Rectal smooth muscle tissue (tissue), 1 donor: Measurements from ENCODE around the gene NPAS3.

Source experiments
- H3K27ac ChIP-seq: one replicate; pipeline ENCODE4 v1.7.0; 2013; ENCODE audit warnings: low read depth, low read length, inconsistent platforms
- H3K27me3 ChIP-seq: one replicate; pipeline ENCODE4 v1.7.0; 2013; ENCODE audit warnings: low read length; ENCODE audit not compliant: control insufficient read depth, insufficient read depth
- H3K36me3 ChIP-seq: one replicate; pipeline ENCODE4 v1.7.0; 2013; ENCODE audit warnings: low read length; ENCODE audit not compliant: control insufficient read depth, insufficient read depth
- H3K4me1 ChIP-seq: one replicate; pipeline ENCODE4 v1.7.0; 2013; ENCODE audit warnings: low read length; ENCODE audit not compliant: control insufficient read depth, insufficient read depth
- H3K4me3 ChIP-seq: one replicate; pipeline ENCODE4 v1.7.0; 2013; ENCODE audit warnings: low read length
- H3K9ac ChIP-seq: one replicate; pipeline ENCODE4 v1.7.0; 2013; ENCODE audit warnings: low read length

The NPAS3 gene

DNA sequence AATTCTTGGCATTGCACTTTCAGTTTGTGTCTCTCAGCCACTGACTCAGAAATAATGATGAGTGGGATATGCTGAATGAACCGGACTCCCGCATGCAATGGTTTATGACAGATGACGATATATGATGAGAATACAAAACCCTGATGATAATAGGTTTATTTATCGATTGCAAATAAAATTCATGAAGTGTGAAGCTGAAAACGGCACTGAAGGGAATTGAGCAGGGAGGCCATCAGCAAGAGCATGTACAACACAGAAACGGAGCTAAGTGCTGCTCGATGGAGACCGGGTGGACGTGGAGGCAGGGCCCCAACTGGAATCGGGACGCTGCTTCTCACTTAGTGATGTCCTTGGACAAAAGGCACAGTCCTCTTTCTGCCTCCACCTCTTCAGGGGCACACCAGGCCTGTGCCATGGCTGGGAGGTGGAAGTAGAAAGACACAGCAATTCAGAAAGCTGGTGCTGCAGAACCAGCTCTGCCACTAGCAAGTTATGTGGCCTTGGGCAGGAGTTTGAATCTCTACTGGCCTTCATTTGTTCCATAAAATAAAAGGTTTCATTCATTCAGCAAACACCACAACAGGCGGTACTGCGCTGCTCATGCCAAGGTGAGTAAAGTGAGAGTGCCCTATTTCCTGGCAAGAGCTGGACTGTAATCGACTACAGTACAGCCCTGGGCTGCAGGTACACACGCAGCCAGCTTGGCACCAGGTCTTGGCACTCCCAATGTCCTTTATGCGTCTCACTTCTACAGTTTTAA lies 895.2 kb downstream of the NPAS3 start:
- Histone ChIP-seq H3K27me3 (no peaks in the 10 kb centered on the region), H3K9ac (no peak overlapping the region), H3K36me3 (no peaks in the 10 kb centered on the region), H3K4me1 (no peaks in the 10 kb centered on the region), H3K4me3 (no peak overlapping the region), H3K27ac (no peak overlapping the region)

DNA sequence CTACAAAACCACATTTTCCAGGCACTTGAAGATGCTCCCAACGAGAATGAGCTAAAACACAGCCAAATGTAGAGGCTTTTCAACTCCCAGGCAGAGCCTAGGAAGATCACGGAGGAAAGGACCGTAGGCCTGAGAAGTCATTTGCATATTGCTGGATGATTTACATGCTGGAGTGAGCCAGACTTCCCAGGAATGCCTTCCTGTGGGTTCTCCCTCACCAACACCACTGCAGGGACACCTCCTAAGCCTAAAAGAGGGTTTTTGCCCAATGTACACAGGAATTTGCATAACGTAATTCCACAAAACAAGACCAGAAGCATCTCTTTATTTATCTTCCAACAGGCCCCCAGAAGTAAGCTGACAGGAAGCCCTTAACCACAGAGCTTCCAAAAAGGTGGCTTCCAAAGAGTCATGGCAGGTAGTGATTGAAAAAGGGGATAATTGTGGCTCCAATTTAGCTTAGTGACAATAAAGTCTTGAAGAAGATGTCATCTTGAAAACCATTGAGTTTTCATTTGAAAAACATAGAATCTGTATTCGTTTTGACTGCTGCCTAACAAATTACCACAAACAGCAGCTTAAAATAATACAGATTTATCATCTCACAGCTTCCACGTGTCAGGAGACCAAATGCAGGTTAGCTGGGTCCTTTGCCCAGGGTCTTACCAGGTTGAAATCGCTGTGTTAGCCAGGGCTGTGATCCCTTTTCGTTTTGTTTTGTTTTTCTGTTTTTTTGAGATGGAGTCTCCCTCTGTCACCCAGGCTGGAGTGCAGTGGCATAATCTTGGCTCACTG lies 896.0 kb downstream of the NPAS3 start:
- no peak overlapping the region for H3K27ac ChIP-seq
- no peak overlapping the region for H3K4me3 ChIP-seq
- H3K27me3 ChIP-seq: no peaks in the 10 kb centered on the region
- H3K9ac ChIP-seq: no peak overlapping the region
- H3K4me1 ChIP-seq: no peaks in the 10 kb centered on the region
- H3K36me3 ChIP-seq: no peaks in the 10 kb centered on the region

- no peak overlapping the region for H3K4me3 ChIP-seq
- H3K27ac ChIP-seq: no peak overlapping the region
- no peak overlapping the region for H3K9ac ChIP-seq
- H3K36me3 ChIP-seq: no peaks in the 10 kb centered on the region
- no peaks in the 10 kb centered on the region for H3K27me3 ChIP-seq
- H3K4me1 ChIP-seq: no peaks in the 10 kb centered on the region
Measured at GRCh38 chr14:33835261-33835655, 896.6 kb downstream of the NPAS3 start.

DNA sequence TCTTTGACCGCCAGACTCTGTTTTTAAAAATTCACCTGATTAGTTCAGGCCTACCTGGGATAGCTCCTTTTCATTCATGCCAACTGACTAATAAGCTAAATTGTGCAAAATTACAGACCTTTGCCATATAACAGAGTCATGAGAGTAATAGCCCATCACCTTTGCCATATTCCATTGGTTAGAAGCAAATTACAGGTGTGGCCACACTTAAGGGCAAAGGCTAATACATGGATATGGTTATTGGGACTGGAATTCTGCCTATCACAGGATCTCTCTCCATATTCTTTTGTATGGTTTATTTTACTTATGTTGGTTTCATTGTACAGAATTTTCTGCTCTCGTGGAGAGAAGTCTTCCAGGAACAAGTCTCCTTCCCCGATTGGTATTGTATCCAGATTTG lies 897.0 kb downstream of the NPAS3 start:
- Histone ChIP-seq H3K9ac (no peak overlapping the region), H3K4me3 (no peak overlapping the region), H3K27me3 (no peaks in the 10 kb centered on the region), H3K4me1 (no peaks in the 10 kb centered on the region), H3K36me3 (no peaks in the 10 kb centered on the region), H3K27ac (no peak overlapping the region)

DNA sequence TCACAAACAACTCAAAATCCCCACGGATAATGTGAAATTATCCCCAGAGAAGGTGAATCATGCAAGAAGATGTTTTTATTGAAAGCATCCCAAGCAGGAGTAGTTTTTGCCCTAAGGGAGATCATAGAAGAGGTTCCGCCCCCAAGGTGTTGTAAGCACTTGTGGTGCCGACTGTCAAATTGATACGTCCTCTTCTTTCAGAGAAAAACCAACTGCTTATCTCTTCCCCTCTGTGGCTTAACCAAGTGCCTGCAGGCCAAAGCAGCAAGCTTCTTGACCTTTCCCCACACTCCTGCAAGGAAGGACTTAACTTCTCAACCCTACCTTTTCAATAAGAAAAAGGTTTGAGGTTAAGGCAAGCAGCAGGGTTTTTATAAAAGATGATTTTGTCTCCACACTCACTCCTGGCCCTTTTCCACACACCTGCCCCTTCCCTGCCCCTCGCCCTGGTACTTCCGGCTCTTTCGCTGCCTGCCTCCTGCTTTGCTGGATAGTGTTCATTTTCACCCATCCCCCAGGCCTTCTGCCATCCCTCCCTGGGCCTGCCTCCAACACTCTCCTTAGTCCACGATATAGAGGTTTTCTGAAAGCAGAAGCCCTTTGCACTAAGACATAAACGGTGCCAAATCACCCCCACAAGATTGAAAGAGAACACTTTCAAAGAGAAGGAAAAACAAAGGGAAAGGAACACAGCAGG lies 897.7 kb downstream of the NPAS3 start:
- Histone ChIP-seq H3K9ac (no peak overlapping the region), H3K27ac (no peak overlapping the region), H3K4me1 (no peaks in the 10 kb centered on the region), H3K27me3 (no peaks in the 10 kb centered on the region), H3K4me3 (no peak overlapping the region), H3K36me3 (no peaks in the 10 kb centered on the region)

GRCh38 chr14:33836900-33837577 lies 898.4 kb downstream of the NPAS3 start:
- H3K27me3 ChIP-seq: no peaks in the 10 kb centered on the region
- H3K4me3 ChIP-seq: no peak overlapping the region
- no peaks in the 10 kb centered on the region for H3K4me1 ChIP-seq
- H3K9ac ChIP-seq: no peak overlapping the region
- H3K27ac ChIP-seq: no peak overlapping the region
- no peaks in the 10 kb centered on the region for H3K36me3 ChIP-seq

- no peaks in the 10 kb centered on the region for H3K36me3 ChIP-seq
- no peak overlapping the region for H3K4me3 ChIP-seq
- no peaks in the 10 kb centered on the region for H3K27me3 ChIP-seq
- H3K4me1 ChIP-seq: no peaks in the 10 kb centered on the region
- H3K9ac ChIP-seq: no peak overlapping the region
- no peak overlapping the region for H3K27ac ChIP-seq
Measured at GRCh38 chr14:33837943-33838683, 899.4 kb downstream of the NPAS3 start.

GRCh38 chr14:33839193-33840076 lies 900.8 kb downstream of the NPAS3 start:
- Histone ChIP-seq H3K9ac (no peak overlapping the region), H3K4me3 (no peak overlapping the region), H3K4me1 (no peaks in the 10 kb centered on the region), H3K27me3 (no peaks in the 10 kb centered on the region), H3K36me3 (no peaks in the 10 kb centered on the region), H3K27ac (no peak overlapping the region)

DNA sequence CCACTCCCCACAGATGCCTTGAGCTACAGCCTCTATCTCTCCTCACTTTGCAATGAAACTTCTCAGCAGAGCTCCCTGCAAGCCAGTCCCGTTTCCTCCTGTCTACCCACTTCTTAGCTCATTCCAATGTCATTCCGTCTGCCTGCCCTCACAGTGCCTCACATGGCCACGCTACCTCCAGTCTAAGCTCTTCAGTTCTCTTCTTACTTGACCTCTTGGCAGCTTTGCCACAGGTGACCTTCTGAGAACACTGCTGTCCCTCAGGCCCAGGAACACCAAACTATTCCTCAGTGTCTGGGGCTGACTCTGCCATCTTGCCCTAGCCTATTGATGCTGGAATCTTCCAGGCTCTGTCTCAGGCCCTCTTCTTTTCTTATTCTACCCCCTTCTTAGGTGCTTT lies 902.1 kb downstream of the NPAS3 start:
- Histone ChIP-seq H3K36me3 (no peaks in the 10 kb centered on the region), H3K9ac (no peak overlapping the region), H3K27me3 (no peaks in the 10 kb centered on the region), H3K4me1 (no peaks in the 10 kb centered on the region), H3K4me3 (no peak overlapping the region), H3K27ac (no peak overlapping the region)

- Histone ChIP-seq H3K4me3 (no peak overlapping the region), H3K9ac (no peak overlapping the region), H3K36me3 (no peaks in the 10 kb centered on the region), H3K27me3 (no peaks in the 10 kb centered on the region), H3K4me1 (no peaks in the 10 kb centered on the region), H3K27ac (no peak overlapping the region)
Measured at GRCh38 chr14:33842299-33842698, 903.6 kb downstream of the NPAS3 start.

DNA sequence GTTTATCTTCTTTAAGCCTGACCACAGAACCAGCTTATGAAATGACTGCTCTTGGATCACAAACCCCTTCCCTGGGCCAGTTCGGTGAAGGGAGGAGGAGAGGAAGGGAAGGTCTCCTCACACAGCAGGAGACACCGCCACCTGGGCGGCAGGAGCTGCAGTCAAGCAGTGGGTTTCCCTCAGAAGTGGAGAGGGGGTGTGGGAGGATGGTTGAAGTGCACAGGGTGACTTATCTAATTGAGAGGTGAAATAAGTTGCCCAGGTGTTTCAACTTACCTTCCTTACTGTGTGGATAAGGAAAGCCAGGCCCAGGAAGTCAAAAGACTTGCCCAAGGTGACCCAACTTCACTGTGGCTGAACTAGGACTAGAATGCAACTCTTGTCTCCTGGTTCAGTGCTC lies 905.4 kb downstream of the NPAS3 start:
- Histone ChIP-seq H3K27ac (no peak overlapping the region), H3K36me3 (no peaks in the 10 kb centered on the region), H3K4me3 (no peak overlapping the region), H3K4me1 (no peaks in the 10 kb centered on the region), H3K9ac (no peak overlapping the region), H3K27me3 (no peaks in the 10 kb centered on the region)
